WTC11 (cell line): ENCODE data around the gene ADARB2. TPM values are rescaled to one million over a fixed set of nuclear protein-coding genes. Genes with fewer than 3 reads are reported as not detected.

ENCODE experiments used
- ATAC-seq: fragments of 200-7000 bp; cut with Tn5 transposase; 2 replicates; pipeline ENCODE4 v1.10.0; 2021; ENCODE audit warnings: mild to moderate bottlenecking, moderate library complexity
- CTCF ChIA-PET: fragments of 300-600 bp; sonication (Branson Sonifier 250); formaldehyde crosslinking; loops from one replicate; lab custom pipeline; 2021; ENCODE audit warnings: antibody characterized with exemption; lab: Charles Lee
- POLR2A ChIA-PET: fragments of 350-600 bp; sonication (Branson Sonifier 250); formaldehyde crosslinking; loops from one replicate; lab custom pipeline; 2021; ENCODE audit warnings: antibody characterized with exemption; lab: Charles Lee
- DNase-seq: peaks from one replicate; pipeline ENCODE4 v3.0.0; 2021; ENCODE audit warnings: low spot score
- H3K27ac Mint-ChIP-seq: 2 replicates; pipeline ENCODE4 v1.8.0; 2021; ENCODE audit warnings: mixed read lengths
- H3K27me3 Mint-ChIP-seq: 2 replicates; pipeline ENCODE4 v1.8.0; 2021; ENCODE audit warnings: low read depth, mild to moderate bottlenecking, moderate library complexity, mixed read lengths
- H3K36me3 Mint-ChIP-seq: 2 replicates; pipeline ENCODE4 v1.8.0; 2021; ENCODE audit warnings: mixed read lengths
- H3K4me1 Mint-ChIP-seq: 2 replicates; pipeline ENCODE4 v1.8.0; 2022; ENCODE audit warnings: mixed read lengths
- H3K4me3 Mint-ChIP-seq: 2 replicates; pipeline ENCODE4 v1.8.0; 2021; ENCODE audit warnings: mild to moderate bottlenecking, moderate library complexity, mixed read lengths
- H3K9me3 Mint-ChIP-seq: 2 replicates; pipeline ENCODE4 v1.8.0; 2021; ENCODE audit warnings: mixed read lengths
- CBFB ChIP-seq: sonication (generic); formaldehyde crosslinking; IDR thresholded peaks from 2 replicates; pipeline ENCODE4 v1.8.1; 2022; ENCODE audit warnings: mild to moderate bottlenecking, low read depth, missing genetic modification reagents
- CTCF ChIP-seq: fragments of 200-600 bp; IDR thresholded peaks from 2 replicates; pipeline ENCODE4 v1.8.0; 2022; ENCODE audit warnings: antibody characterized with exemption
- E2F5 ChIP-seq: sonication (generic); formaldehyde crosslinking; IDR thresholded peaks from 2 replicates; pipeline ENCODE4 v1.8.1; 2022; ENCODE audit warnings: mild to moderate bottlenecking, moderate library complexity, missing genetic modification reagents
- ESRRA ChIP-seq: sonication (generic); formaldehyde crosslinking; IDR thresholded peaks from 2 replicates; pipeline ENCODE4 v1.8.1; 2022; ENCODE audit warnings: mild to moderate bottlenecking, missing genetic modification reagents, borderline replicate concordance
- FOXJ3 ChIP-seq: sonication (generic); formaldehyde crosslinking; IDR thresholded peaks from 2 replicates; pipeline ENCODE4 v1.9.0; 2021; ENCODE audit warnings: missing genetic modification reagents, mild to moderate bottlenecking, borderline replicate concordance
- FOXP4 ChIP-seq: sonication (generic); formaldehyde crosslinking; IDR thresholded peaks from 2 replicates; pipeline ENCODE4 v1.8.0; 2022; ENCODE audit warnings: mild to moderate bottlenecking, missing genetic modification reagents
- GABPB1 ChIP-seq: sonication (generic); formaldehyde crosslinking; IDR thresholded peaks from 2 replicates; pipeline ENCODE4 v1.8.1; 2023; ENCODE audit warnings: mild to moderate bottlenecking, missing genetic modification reagents
- HMGXB4 ChIP-seq: sonication (generic); formaldehyde crosslinking; IDR thresholded peaks from 2 replicates; pipeline ENCODE4 v1.8.1; 2023; ENCODE audit warnings: mild to moderate bottlenecking, moderate library complexity, missing genetic modification reagents
- NFATC4 ChIP-seq: fragments of 250-450 bp; sonication (Bioruptor Pico); IDR thresholded peaks from 2 replicates; pipeline ENCODE4 v1.9.0; 2021; ENCODE audit warnings: mild to moderate bottlenecking
- NFE2L1 ChIP-seq: sonication (generic); formaldehyde crosslinking; IDR thresholded peaks from 2 replicates; pipeline ENCODE4 v1.8.1; 2023; ENCODE audit warnings: missing genetic modification reagents
- PRDM15 ChIP-seq: sonication (generic); formaldehyde crosslinking; IDR thresholded peaks from 2 replicates; pipeline ENCODE4 v1.8.0; 2022; ENCODE audit warnings: missing genetic modification reagents
- PRRX2 ChIP-seq: fragments of 250-450 bp; sonication (Bioruptor Pico); IDR thresholded peaks from 2 replicates; pipeline ENCODE4 v1.8.0; 2021; ENCODE audit warnings: mild to moderate bottlenecking
- STAT6 ChIP-seq: sonication (generic); formaldehyde crosslinking; conservative IDR thresholded peaks from 2 replicates; pipeline ENCODE4 v1.8.1; 2023; ENCODE audit warnings: mild to moderate bottlenecking, low read depth, missing genetic modification reagents, moderate library complexity
- TCF7 ChIP-seq: sonication (generic); formaldehyde crosslinking; IDR thresholded peaks from 2 replicates; pipeline ENCODE4 v1.8.0; 2022; ENCODE audit warnings: mild to moderate bottlenecking, low read depth, missing genetic modification reagents, moderate library complexity
- ZNF121 ChIP-seq: sonication (generic); formaldehyde crosslinking; IDR thresholded peaks from 2 replicates; pipeline ENCODE4 v1.8.0; 2023; ENCODE audit warnings: missing genetic modification reagents
- ZNF281 ChIP-seq: sonication (generic); formaldehyde crosslinking; IDR thresholded peaks from 2 replicates; pipeline ENCODE4 v1.8.0; 2023; ENCODE audit warnings: mild to moderate bottlenecking, missing genetic modification reagents
- ZNF671 ChIP-seq: fragments of 250-450 bp; sonication (Bioruptor Pico); IDR thresholded peaks from 2 replicates; pipeline ENCODE4 v1.8.0; 2021; ENCODE audit warnings: mild to moderate bottlenecking
- ZSCAN18 ChIP-seq: fragments of 250-450 bp; sonication (Bioruptor Pico); IDR thresholded peaks from 2 replicates; pipeline ENCODE4 v2.1.2; 2022; ENCODE audit warnings: mild to moderate bottlenecking, moderate library complexity
- total RNA-seq: library from RNA; stranded (reverse); gene quantifications from 3 replicates; pipeline ENCODE4 v1.2.3, GENCODE V29; 2021

The ADARB2 gene
- total RNA-seq, 1 experiment from 2014 or later = 3.7 TPM

- TF ChIP-seq ZSCAN18 = no peak
- no peak for TF ChIP-seq PRRX2 (CRISPR knock-in tag)
- TF ChIP-seq STAT6 (CRISPR knock-in tag) = no peak
- TF ChIP-seq FOXP4 (CRISPR knock-in tag) = no peak
- no peak for TF ChIP-seq NFATC4 (CRISPR knock-in tag)
These were observed 5.7 kb downstream of the ADARB2 start (continued) for GRCh38 chr10:1731592-1731991.

- ChIA-PET POLR2A (interaction anchor here (0.6 kb wide), 1 partner anchor 13 kb away, joined by 4 read pairs; no protein-coding TSS in a partner anchor), CTCF (interaction anchor here (1.6 to 2.1 kb wide), 2 partner anchors 10 to 14 kb away, joined by 5 to 9 read pairs; no protein-coding TSS in a partner anchor)
- DNase-seq (no peak), ATAC-seq (no peak)
- no peaks in the 10 kb centered on the region for H3K36me3 Mint-ChIP-seq
- no peak overlapping the region for H3K4me3 Mint-ChIP-seq
- H3K4me1 Mint-ChIP-seq = peaks cover 31% of the 10 kb centered on the region
- no peaks in the 10 kb centered on the region for H3K27me3 Mint-ChIP-seq
- TF ChIP-seq HMGXB4 (CRISPR knock-in tag) (no peak), CTCF (no peak), FOXJ3 (no peak), ESRRA (CRISPR knock-in tag) (no peak), CBFB (no peak), PRDM15 (CRISPR knock-in tag) (no peak), ZNF281 (CRISPR knock-in tag) (no peak), E2F5 (CRISPR knock-in tag) (no peak), TCF7 (CRISPR knock-in tag) (no peak), NFE2L1 (CRISPR knock-in tag) (no peak), GABPB1 (CRISPR knock-in tag) (no peak), ZNF121 (no peak), ZNF671 (CRISPR knock-in tag) (no peak)
- no peak overlapping the region for H3K27ac Mint-ChIP-seq
- no peaks in the 10 kb centered on the region for H3K9me3 Mint-ChIP-seq
These were observed 7.6 kb downstream of the ADARB2 start for GRCh38 chr10:1729751-1730150.
